IMR-90 (cell line): ENCODE measurements around the gene RABL2B. TPM values are rescaled to one million over a fixed set of nuclear protein-coding genes. Genes with fewer than 3 reads are reported as not detected.

ENCODE experiments used
- ATAC-seq: fragments of 200-7000 bp; cut with Tn5 transposase; 2 replicates; pipeline ENCODE4 v1.9.1; 2020; ENCODE audit warnings: low read depth, mild to moderate bottlenecking, moderate library complexity
- BruUV-seq: library from RNA; stranded (reverse); fragments of 400-500 nt; replicated peaks from 2 replicates; lab custom pipeline; 2021; lab: Mats Ljungman, UMichigan
- CTCF ChIA-PET: fragments of 300-600 bp; formaldehyde crosslinking; extraction: SDS; loops from one replicate; lab custom pipeline; 2021; ENCODE audit warnings: antibody characterized with exemption; lab: Yijun Ruan, JAX
- POLR2A ChIA-PET: fragments of 300-600 bp; sonication (Branson Sonifier 250); formaldehyde crosslinking; loops from one replicate; lab custom pipeline; 2022; ENCODE audit warnings: antibody characterized with exemption; ENCODE audit not compliant: unreplicated experiment; lab: Charles Lee
- DNase-seq: peaks from one replicate; pipeline ENCODE4 v3.0.0; 2013
- H2AFZ ChIP-seq: replicated peaks from 2 replicates; pipeline ENCODE3; 2013; ENCODE audit warnings: low read length, mild to moderate bottlenecking; ENCODE audit not compliant: poor library complexity
- H2AK5ac ChIP-seq: 2 replicates; pipeline ENCODE4 v1.6.1; 2013; ENCODE audit warnings: low read depth, low read length, inconsistent platforms
- H2AK9ac ChIP-seq: replicated peaks from 2 replicates; pipeline ENCODE3; 2013; ENCODE audit warnings: mild to moderate bottlenecking, low read depth, low read length, moderate library complexity; ENCODE audit not compliant: poor library complexity
- H2BK120ac ChIP-seq: 2 replicates; pipeline ENCODE4 v1.6.1; 2013; ENCODE audit warnings: low read depth, low read length, inconsistent platforms
- H2BK15ac ChIP-seq: 3 replicates; pipeline ENCODE4 v1.6.1; 2013; ENCODE audit warnings: low read depth, low read length, inconsistent platforms
- H2BK20ac ChIP-seq: 2 replicates; pipeline ENCODE4 v1.6.1; 2013; ENCODE audit warnings: low read depth, mild to moderate bottlenecking, inconsistent platforms, low read length, moderate library complexity
- H2BK5ac ChIP-seq: 2 replicates; pipeline ENCODE4 v1.6.1; 2013; ENCODE audit warnings: mild to moderate bottlenecking, low read depth, low read length, inconsistent platforms; ENCODE audit not compliant: poor library complexity, severe bottlenecking
- H3K14ac ChIP-seq: replicated peaks from 2 replicates; pipeline ENCODE4 v1.6.1; 2013; ENCODE audit warnings: low read depth, low read length, inconsistent platforms
- H3K18ac ChIP-seq: 2 replicates; pipeline ENCODE4 v1.6.1; 2013; ENCODE audit warnings: low read depth, low read length, control low read depth
- H3K23ac ChIP-seq: 2 replicates; pipeline ENCODE4 v1.6.1; 2013; ENCODE audit warnings: low read depth, low read length, inconsistent platforms
- H3K27ac ChIP-seq: 2 replicates; pipeline ENCODE4 v1.5.1; 2013; ENCODE audit warnings: mild to moderate bottlenecking, control low read depth, low read length; ENCODE audit not compliant: insufficient read depth
- H3K27me3 ChIP-seq: 2 replicates; pipeline ENCODE4 v1.6.1; 2013; ENCODE audit warnings: low read length; ENCODE audit not compliant: control insufficient read depth, insufficient read depth
- H3K36me3 ChIP-seq: 2 replicates; pipeline ENCODE4 v1.6.1; 2013; ENCODE audit warnings: low read length, mixed read lengths; ENCODE audit not compliant: control insufficient read depth, insufficient read depth
- H3K4ac ChIP-seq: 2 replicates; pipeline ENCODE4 v1.6.1; 2013; ENCODE audit warnings: low read depth, low read length, inconsistent platforms
- H3K4me1 ChIP-seq: 2 replicates; pipeline ENCODE4 v1.6.1; 2013; ENCODE audit warnings: low read length, mixed read lengths; ENCODE audit not compliant: control insufficient read depth, insufficient read depth
- H3K4me2 ChIP-seq: 2 replicates; pipeline ENCODE4 v1.6.1; 2013; ENCODE audit warnings: low read depth, mild to moderate bottlenecking, control low read depth, low read length, moderate library complexity
- H3K4me3 ChIP-seq: 2 replicates; pipeline ENCODE4 v1.5.1; 2013; ENCODE audit warnings: low read depth, mild to moderate bottlenecking, control low read depth, low read length, moderate library complexity; ENCODE audit not compliant: insufficient read depth
- H3K56ac ChIP-seq: 2 replicates; pipeline ENCODE4 v1.6.1; 2013; ENCODE audit warnings: low read length, inconsistent platforms; ENCODE audit not compliant: insufficient read depth; ENCODE audit errors: extremely low read depth
- H3K79me1 ChIP-seq, 2 experiments: 2 replicates each; pipeline ENCODE4 v1.6.1; 2013; ENCODE audit warnings: low read length in 2 of 2, inconsistent platforms in 1 of 2, low read depth in 1 of 2
- H3K9ac ChIP-seq: 2 replicates; pipeline ENCODE4 v1.6.1; 2013; ENCODE audit warnings: low read depth, low read length, control low read depth
- H3K9me1 ChIP-seq: 2 replicates; pipeline ENCODE4 v1.6.1; 2013; ENCODE audit warnings: low read length, inconsistent platforms; ENCODE audit not compliant: insufficient read depth
- H3K9me3 ChIP-seq: 2 replicates; pipeline ENCODE4 v1.6.1; 2013; ENCODE audit warnings: low read length; ENCODE audit not compliant: control insufficient read depth, insufficient read depth
- H4K20me1 ChIP-seq: 2 replicates; pipeline ENCODE4 v1.6.1; 2013; ENCODE audit warnings: low read length, inconsistent platforms; ENCODE audit not compliant: insufficient read depth
- H4K5ac ChIP-seq: 2 replicates; pipeline ENCODE4 v1.6.1; 2013; ENCODE audit warnings: mild to moderate bottlenecking, low read depth, low read length, control low read depth
- H4K8ac ChIP-seq, 2 experiments: 2 replicates each; pipeline ENCODE4 v1.6.1; 2013; ENCODE audit warnings: low read depth in 2 of 2, low read length in 2 of 2, control low read depth in 1 of 2, inconsistent platforms in 1 of 2
- H4K91ac ChIP-seq: 2 replicates; pipeline ENCODE4 v1.6.1; 2013; ENCODE audit warnings: low read depth, low read length, inconsistent platforms; ENCODE audit not compliant: insufficient read depth
- BHLHE40 ChIP-seq: fragments of 150-350 bp; IDR thresholded peaks from 2 replicates; pipeline ENCODE4 v1.6.1; 2016; ENCODE audit warnings: mild to moderate bottlenecking, low read depth, low read length
- CEBPB ChIP-seq: IDR thresholded peaks from 2 replicates; pipeline ENCODE4 v1.6.1; 2012; ENCODE audit warnings: low read depth, low read length, improper control_type of control experiment
- CHD1 ChIP-seq: IDR thresholded peaks from 2 replicates; pipeline ENCODE4 v1.6.1; 2012; ENCODE audit warnings: low read depth, low read length, improper control_type of control experiment
- FOS ChIP-seq: fragments of 150-350 bp; IDR thresholded peaks from 2 replicates; pipeline ENCODE4 v1.6.1; 2016; ENCODE audit warnings: low read depth, low read length
- MAFK ChIP-seq: IDR thresholded peaks from 2 replicates; pipeline ENCODE4 v1.6.1; 2012; ENCODE audit warnings: low read depth, low read length, improper control_type of control experiment
- MAZ ChIP-seq: IDR thresholded peaks from 2 replicates; pipeline ENCODE4 v1.6.1; 2012; ENCODE audit warnings: low read depth, mild to moderate bottlenecking, low read length, improper control_type of control experiment, moderate library complexity, borderline replicate concordance
- MXI1 ChIP-seq: IDR thresholded peaks from 2 replicates; pipeline ENCODE4 v1.6.1; 2012; ENCODE audit warnings: low read depth, mild to moderate bottlenecking, low read length, moderate library complexity, borderline replicate concordance
- POLR2A ChIP-seq: IDR thresholded peaks from 2 replicates; pipeline ENCODE4 v1.6.1; 2012; ENCODE audit warnings: mild to moderate bottlenecking, low read depth, low read length
- RAD21 ChIP-seq: IDR thresholded peaks from 2 replicates; pipeline ENCODE4 v1.6.1; 2012; ENCODE audit warnings: low read length, improper control_type of control experiment
- RFX5 ChIP-seq: IDR thresholded peaks from 2 replicates; pipeline ENCODE4 v1.8.0; 2012; ENCODE audit warnings: low read depth, mild to moderate bottlenecking, low read length, moderate library complexity
- WGBS, 2 experiments: methylation state at CpG; one replicate each; pipeline versions ENCODE4 v1.1.5 to v1.1.7; 2013; ENCODE audit warnings: missing lambda C conversion rate in 2 of 2; ENCODE audit not compliant: insufficient read length in 1 of 2; ENCODE audit errors: extremely low coverage in 2 of 2; 5-methylcytosine and 5-hydroxymethylcytosine counted together
- dilution Hi-C: fragments of 300-500 bp; cut with HindIII; formaldehyde crosslinking; loops from one replicate; pipeline ENCODE4 v1.14.3; 2018; ENCODE audit warnings: low sequenced_read_pairs; ENCODE audit not compliant: unreplicated experiment
- in situ Hi-C: fragments of 300-500 bp; cut with MboI; formaldehyde crosslinking; loops from 3 replicates; pipeline ENCODE4 v1.14.3; 2019; ENCODE audit warnings: low sequenced_read_pairs, inconsistent platforms, mixed read lengths
- intact Hi-C: fragments of 100-400 bp; cut with micrococcal nuclease; formaldehyde crosslinking; loops from 2 replicates; pipeline ENCODE4 v1.10.0; 2022
- polyA plus RNA-seq, 3 experiments: library from polyadenylated mRNA; depleted of rRNA; stranded (reverse); fragments of >200 nt; gene quantifications; 2 replicates each; pipeline ENCODE4 v1.2.3, GENCODE V29; 2012; ENCODE audit warnings: low replicate concordance in 1 of 3
- total RNA-seq: library from RNA; depleted of rRNA; stranded (reverse); fragments of >200 nt; gene quantifications from 2 replicates; pipeline ENCODE4 v1.2.3, GENCODE V29; 2012
- TF ChIP-seq, protein P1 (sequence below): conservative IDR thresholded peaks from 2 replicates; pipeline ENCODE4 v1.5.1; 2012; ENCODE audit warnings: mild to moderate bottlenecking, low read depth, low read length, improper control_type of control experiment
- TF ChIP-seq, protein P2 (sequence below): fragments of 150-350 bp; IDR thresholded peaks from 2 replicates; pipeline ENCODE4 v1.6.1; 2016; ENCODE audit warnings: low read depth, mild to moderate bottlenecking, low read length, moderate library complexity, borderline replicate concordance
- TF ChIP-seq, protein P3 (sequence below): fragments of 150-350 bp; IDR thresholded peaks from 2 replicates; pipeline ENCODE4 v1.6.1; 2017; ENCODE audit warnings: mild to moderate bottlenecking, antibody characterized with exemption, low read length, low read depth

The RABL2B gene
- total and polyA plus RNA-seq, 2 of the 4 experiments (the other 2 are of a cell fraction), result 8.4 to 23.3 TPM

DNA sequence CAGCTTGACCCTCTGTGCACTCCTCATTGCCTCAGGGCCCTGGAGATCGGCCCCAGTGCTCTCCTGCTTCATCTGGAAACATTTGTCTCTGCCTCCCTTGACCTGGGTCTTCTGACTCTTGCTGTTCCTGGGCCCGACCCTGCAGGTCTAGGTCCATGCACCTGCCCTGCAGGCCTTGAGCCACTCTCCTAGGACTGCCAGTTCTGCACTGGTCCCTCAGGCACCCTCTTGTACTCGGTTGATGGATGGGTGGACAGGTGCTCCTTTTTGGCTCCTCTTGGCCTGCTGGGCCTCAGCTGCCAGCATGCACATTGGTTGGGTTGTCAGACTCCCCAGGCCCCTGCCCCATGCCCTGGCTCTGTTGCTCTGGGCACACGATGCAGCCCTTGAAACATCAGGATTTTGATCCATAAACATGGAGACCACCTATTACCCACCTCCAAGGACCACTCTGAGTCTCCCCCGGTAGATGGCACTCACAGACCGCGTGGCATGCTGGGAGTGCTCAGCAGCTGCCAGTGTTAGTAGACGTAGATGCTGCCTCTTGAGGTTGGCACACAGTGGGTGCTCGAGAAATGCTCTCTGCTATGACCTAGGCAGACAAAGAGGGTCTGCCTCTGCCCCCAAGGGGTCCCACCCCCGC is 65.6 kb downstream of the RABL2B start:
- no TSS peak for BruUV-seq

More for the DNA sequence above, 65.6 kb downstream of the RABL2B start:
- no peak overlapping the region for H3K9ac ChIP-seq
- H3K23ac ChIP-seq, result no peak overlapping the region
- H4K91ac ChIP-seq, result no peak overlapping the region
- H3K27me3 ChIP-seq, result peaks cover 17% of the 10 kb centered on the region; the same call in 1 of the 2 replicates
- no peak overlapping the region for H3K4ac ChIP-seq
- H2AK9ac ChIP-seq, result no peak overlapping the region
- intact Hi-C loops (no loop called here), in situ Hi-C loops (no loop called here), dilution Hi-C loops (no loop called here)
- no peak overlapping the region for H2BK20ac ChIP-seq
- ChIA-PET POLR2A (no interaction called here), CTCF (no interaction called here)
- H2AFZ ChIP-seq, result no peak overlapping the region
- no peak overlapping the region for H4K5ac ChIP-seq
- H2BK5ac ChIP-seq, result no peak overlapping the region
- ATAC-seq (no peak), DNase-seq (no peak)
- H4K8ac ChIP-seq, result no peak overlapping the region
- H3K4me2 ChIP-seq, result no peak overlapping the region
- H3K18ac ChIP-seq, result no peak overlapping the region
- H3K4me3 ChIP-seq, result no peak overlapping the region
- TF ChIP-seq MXI1 (no peak), CEBPB (no peak), POLR2A (no peak), CHD1 (no peak), MAFK (no peak), MAZ (no peak), RAD21 (no peak), BHLHE40 (no peak), RFX5 (no peak), FOS (no peak)
- TF ChIP-seq, protein P1, sequence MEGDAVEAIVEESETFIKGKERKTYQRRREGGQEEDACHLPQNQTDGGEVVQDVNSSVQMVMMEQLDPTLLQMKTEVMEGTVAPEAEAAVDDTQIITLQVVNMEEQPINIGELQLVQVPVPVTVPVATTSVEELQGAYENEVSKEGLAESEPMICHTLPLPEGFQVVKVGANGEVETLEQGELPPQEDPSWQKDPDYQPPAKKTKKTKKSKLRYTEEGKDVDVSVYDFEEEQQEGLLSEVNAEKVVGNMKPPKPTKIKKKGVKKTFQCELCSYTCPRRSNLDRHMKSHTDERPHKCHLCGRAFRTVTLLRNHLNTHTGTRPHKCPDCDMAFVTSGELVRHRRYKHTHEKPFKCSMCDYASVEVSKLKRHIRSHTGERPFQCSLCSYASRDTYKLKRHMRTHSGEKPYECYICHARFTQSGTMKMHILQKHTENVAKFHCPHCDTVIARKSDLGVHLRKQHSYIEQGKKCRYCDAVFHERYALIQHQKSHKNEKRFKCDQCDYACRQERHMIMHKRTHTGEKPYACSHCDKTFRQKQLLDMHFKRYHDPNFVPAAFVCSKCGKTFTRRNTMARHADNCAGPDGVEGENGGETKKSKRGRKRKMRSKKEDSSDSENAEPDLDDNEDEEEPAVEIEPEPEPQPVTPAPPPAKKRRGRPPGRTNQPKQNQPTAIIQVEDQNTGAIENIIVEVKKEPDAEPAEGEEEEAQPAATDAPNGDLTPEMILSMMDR, result no peak
- TF ChIP-seq, protein P2, sequence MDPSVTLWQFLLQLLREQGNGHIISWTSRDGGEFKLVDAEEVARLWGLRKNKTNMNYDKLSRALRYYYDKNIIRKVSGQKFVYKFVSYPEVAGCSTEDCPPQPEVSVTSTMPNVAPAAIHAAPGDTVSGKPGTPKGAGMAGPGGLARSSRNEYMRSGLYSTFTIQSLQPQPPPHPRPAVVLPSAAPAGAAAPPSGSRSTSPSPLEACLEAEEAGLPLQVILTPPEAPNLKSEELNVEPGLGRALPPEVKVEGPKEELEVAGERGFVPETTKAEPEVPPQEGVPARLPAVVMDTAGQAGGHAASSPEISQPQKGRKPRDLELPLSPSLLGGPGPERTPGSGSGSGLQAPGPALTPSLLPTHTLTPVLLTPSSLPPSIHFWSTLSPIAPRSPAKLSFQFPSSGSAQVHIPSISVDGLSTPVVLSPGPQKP, result no peak
- TF ChIP-seq, protein P3, sequence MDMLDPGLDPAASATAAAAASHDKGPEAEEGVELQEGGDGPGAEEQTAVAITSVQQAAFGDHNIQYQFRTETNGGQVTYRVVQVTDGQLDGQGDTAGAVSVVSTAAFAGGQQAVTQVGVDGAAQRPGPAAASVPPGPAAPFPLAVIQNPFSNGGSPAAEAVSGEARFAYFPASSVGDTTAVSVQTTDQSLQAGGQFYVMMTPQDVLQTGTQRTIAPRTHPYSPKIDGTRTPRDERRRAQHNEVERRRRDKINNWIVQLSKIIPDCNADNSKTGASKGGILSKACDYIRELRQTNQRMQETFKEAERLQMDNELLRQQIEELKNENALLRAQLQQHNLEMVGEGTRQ, result no peak
- no peaks in the 10 kb centered on the region for H3K36me3 ChIP-seq
- H3K14ac ChIP-seq, result no peak overlapping the region
- no peaks in the 10 kb centered on the region; the same call in 1 of the 2 replicates for H4K20me1 ChIP-seq
- WGBS, 2 experiments, result 54% methylated on average over 3 of the region's 10 CpGs; no CpG with 5 or more reads in 1 of the 2 experiments
- H3K4me1 ChIP-seq, result no peaks in the 10 kb centered on the region
- H3K9me3 ChIP-seq, result no peaks in the 10 kb centered on the region
- H3K79me1 ChIP-seq, result no peaks in the 10 kb centered on the region
- H3K27ac ChIP-seq, result no peak overlapping the region
- H2AK5ac ChIP-seq, result no peak overlapping the region
- H3K56ac ChIP-seq, result no peak overlapping the region
- no peak overlapping the region for H2BK120ac ChIP-seq
- H2BK15ac ChIP-seq, result no peak overlapping the region
- H3K9me1 ChIP-seq, result no peaks in the 10 kb centered on the region
